Loucy (cell line): ENCODE measurements around the gene TXNDC11.

ENCODE experiments used
- H2AFZ ChIP-seq: fragments of 200-600 bp; sonication (generic); 2 replicates; pipeline ENCODE4 v1.6.0; 2016; ENCODE audit warnings: antibody characterized with exemption, mild to moderate bottlenecking, low read length, moderate library complexity
- H3F3A ChIP-seq: fragments of 200-600 bp; 2 replicates; pipeline ENCODE4 v1.6.0; 2016; ENCODE audit warnings: antibody characterized with exemption, low read depth, mild to moderate bottlenecking
- H3K27me3 ChIP-seq: fragments of 200-600 bp; sonication (generic); 2 replicates; pipeline ENCODE4 v1.6.1; 2014; ENCODE audit warnings: low read length, mild to moderate bottlenecking; ENCODE audit not compliant: insufficient read depth, poor library complexity, severe bottlenecking
- H3K36me3 ChIP-seq: fragments of 200-600 bp; sonication (generic); 2 replicates; pipeline ENCODE4 v1.6.1; 2016; ENCODE audit warnings: low read length; ENCODE audit not compliant: insufficient read depth
- H3K4me1 ChIP-seq: fragments of 200-600 bp; sonication (generic); 2 replicates; pipeline ENCODE4 v1.5.1; 2014; ENCODE audit warnings: low read length, mild to moderate bottlenecking; ENCODE audit not compliant: insufficient read depth, poor library complexity, severe bottlenecking
- H3K4me2 ChIP-seq: fragments of 200-600 bp; sonication (generic); 2 replicates; pipeline ENCODE4 v1.6.0; 2014; ENCODE audit warnings: antibody characterized with exemption, low read length, low read depth, mild to moderate bottlenecking; ENCODE audit not compliant: poor library complexity, severe bottlenecking
- H3K4me3 ChIP-seq: fragments of 200-600 bp; sonication (generic); 2 replicates; pipeline ENCODE4 v1.5.1; 2014; ENCODE audit warnings: low read length, mild to moderate bottlenecking, mixed read lengths; ENCODE audit not compliant: poor library complexity, severe bottlenecking
- H3K79me2 ChIP-seq: fragments of 200-600 bp; sonication (generic); 2 replicates; pipeline ENCODE4 v1.6.1; 2014; ENCODE audit warnings: low read length; ENCODE audit not compliant: insufficient read depth
- H3K9ac ChIP-seq: fragments of 200-600 bp; sonication (generic); 2 replicates; pipeline ENCODE4 v1.6.0; 2014; ENCODE audit warnings: mild to moderate bottlenecking, low read depth, low read length, moderate library complexity; ENCODE audit not compliant: poor library complexity, severe bottlenecking
- H3K9me2 ChIP-seq: fragments of 200-600 bp; sonication (generic); replicated peaks from 2 replicates; pipeline ENCODE4 v1.6.1; 2016; ENCODE audit warnings: low read depth, low read length, mixed read lengths
- H3K9me3 ChIP-seq: fragments of 200-600 bp; sonication (generic); 2 replicates; pipeline ENCODE4 v1.6.1; 2014; ENCODE audit warnings: mild to moderate bottlenecking, antibody characterized with exemption, low read length, low read depth; ENCODE audit not compliant: insufficient read depth
- H4K20me1 ChIP-seq: fragments of 200-600 bp; sonication (generic); 2 replicates; pipeline ENCODE4 v1.6.0; 2014; ENCODE audit warnings: antibody characterized with exemption, low read length, mild to moderate bottlenecking; ENCODE audit not compliant: insufficient read depth, poor library complexity, severe bottlenecking
- CTCF ChIP-seq: fragments of 200-600 bp; sonication (generic); conservative IDR thresholded peaks from 2 replicates; pipeline ENCODE4 v1.5.1; 2014; ENCODE audit warnings: mild to moderate bottlenecking, antibody characterized with exemption, low read length
- EZH2phosphoT487 ChIP-seq: fragments of 200-600 bp; IDR thresholded peaks from 2 replicates; pipeline ENCODE4 v1.6.1; 2018; ENCODE audit warnings: antibody characterized with exemption, mild to moderate bottlenecking, moderate library complexity, borderline replicate concordance

The TXNDC11 gene

GRCh38 chr16:11726008-11726407 is 16.6 kb downstream of the TXNDC11 start:
- Histone ChIP-seq H3K36me3 (peaks cover 9% of the 10 kb centered on the region; the same call in 1 of the 2 replicates), H3K27me3 (no peaks in the 10 kb centered on the region), H3K4me2 (no peak overlapping the region), H3K9me2 (no peaks in the 10 kb centered on the region), H3K4me3 (no peak overlapping the region), H3K79me2 (no peaks in the 10 kb centered on the region), H3K9ac (no peak overlapping the region), H2AFZ (no peak overlapping the region), H4K20me1 (no peaks in the 10 kb centered on the region), H3K9me3 (no peaks in the 10 kb centered on the region), H3F3A (no peaks in the 10 kb centered on the region), H3K4me1 (no peaks in the 10 kb centered on the region)
- TF ChIP-seq CTCF (no peak), EZH2phosphoT487 (no peak)

GRCh38 chr16:11725457-11725856 is 17.2 kb downstream of the TXNDC11 start:
- no peak overlapping the region for H3K9ac ChIP-seq
- peaks cover 9% of the 10 kb centered on the region; the same call in 1 of the 2 replicates for H3K36me3 ChIP-seq
- H3K4me2 ChIP-seq: no peak overlapping the region
- H3K27me3 ChIP-seq: no peaks in the 10 kb centered on the region
- TF ChIP-seq EZH2phosphoT487: no peak
- no peak for TF ChIP-seq CTCF
- H3K9me3 ChIP-seq: no peaks in the 10 kb centered on the region
- H3K4me1 ChIP-seq: no peaks in the 10 kb centered on the region
- H3K79me2 ChIP-seq: no peaks in the 10 kb centered on the region
- H2AFZ ChIP-seq: no peak overlapping the region
- H4K20me1 ChIP-seq: no peaks in the 10 kb centered on the region
- H3K4me3 ChIP-seq: no peak overlapping the region
- no peaks in the 10 kb centered on the region for H3K9me2 ChIP-seq
- no peaks in the 10 kb centered on the region for H3F3A ChIP-seq

GRCh38 chr16:11722468-11722808 is 20.2 kb downstream of the TXNDC11 start:
- TF ChIP-seq CTCF (no peak), EZH2phosphoT487 (no peak)
- Histone ChIP-seq H3K9me2 (no peaks in the 10 kb centered on the region), H3K4me3 (no peak overlapping the region), H3K79me2 (no peaks in the 10 kb centered on the region), H3K4me1 (peaks cover 5% of the 10 kb centered on the region), H3K36me3 (peaks cover 11% of the 10 kb centered on the region; the same call in 1 of the 2 replicates), H3K4me2 (no peak overlapping the region), H3K27me3 (no peaks in the 10 kb centered on the region), H3F3A (no peaks in the 10 kb centered on the region), H2AFZ (no peak overlapping the region), H3K9ac (no peak overlapping the region), H3K9me3 (no peaks in the 10 kb centered on the region), H4K20me1 (no peaks in the 10 kb centered on the region)
